Stimulated activated CD4-positive, alpha-beta T cell treated with anti-CD3 and anti-CD28 coated beads, Interleukin-15, amount 100 ng/mL, for 24 hours (primary cell): ENCODE results near the gene EGFLAM.

Experiments
- DNase-seq: peaks from one replicate; pipeline ENCODE4 v3.0.0-alpha.2; 2020

EGFLAM gene

DNA sequence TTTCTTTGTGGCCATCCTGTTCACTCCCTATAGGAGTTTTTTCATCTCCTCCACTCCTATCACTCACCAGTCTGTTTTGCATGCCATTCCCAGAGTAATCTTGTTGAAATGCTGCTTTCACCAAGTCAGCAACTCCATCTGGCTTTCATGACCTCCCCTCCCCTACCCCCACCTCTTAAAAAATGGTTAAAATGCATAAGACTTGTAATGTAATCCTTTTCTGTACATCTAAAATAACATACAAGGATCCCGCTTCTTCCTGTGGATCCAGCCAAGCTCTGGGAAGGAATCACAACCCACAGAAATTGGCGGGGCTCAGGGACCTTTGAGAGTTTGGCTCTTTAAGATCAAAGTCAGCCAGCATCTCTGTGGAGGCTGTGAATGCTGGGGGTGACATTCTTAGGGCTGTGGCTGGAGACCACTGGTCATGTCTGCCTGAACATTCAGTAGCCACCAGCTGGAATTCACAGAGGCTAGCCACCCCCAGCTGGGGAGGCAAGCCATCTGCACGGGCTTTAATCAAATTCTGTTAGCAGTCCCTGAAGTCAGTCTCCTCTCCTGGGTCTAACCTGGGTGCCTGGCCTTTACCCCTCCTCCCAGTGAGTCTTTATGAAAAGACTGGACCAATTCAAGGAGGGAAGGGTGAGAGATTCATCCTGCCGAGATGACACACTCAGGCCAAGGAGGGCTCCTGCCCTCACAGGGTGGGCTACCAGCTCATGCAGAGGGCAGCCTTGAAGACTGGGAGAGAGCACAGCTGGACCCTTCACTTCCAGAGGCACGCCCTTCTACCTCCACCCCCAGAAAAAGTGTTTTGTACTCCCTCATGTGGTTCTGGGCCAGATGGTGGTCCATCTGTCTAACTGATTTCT lies 165.2 kb downstream of the EGFLAM start:
- DNase-seq = no peak

DNA sequence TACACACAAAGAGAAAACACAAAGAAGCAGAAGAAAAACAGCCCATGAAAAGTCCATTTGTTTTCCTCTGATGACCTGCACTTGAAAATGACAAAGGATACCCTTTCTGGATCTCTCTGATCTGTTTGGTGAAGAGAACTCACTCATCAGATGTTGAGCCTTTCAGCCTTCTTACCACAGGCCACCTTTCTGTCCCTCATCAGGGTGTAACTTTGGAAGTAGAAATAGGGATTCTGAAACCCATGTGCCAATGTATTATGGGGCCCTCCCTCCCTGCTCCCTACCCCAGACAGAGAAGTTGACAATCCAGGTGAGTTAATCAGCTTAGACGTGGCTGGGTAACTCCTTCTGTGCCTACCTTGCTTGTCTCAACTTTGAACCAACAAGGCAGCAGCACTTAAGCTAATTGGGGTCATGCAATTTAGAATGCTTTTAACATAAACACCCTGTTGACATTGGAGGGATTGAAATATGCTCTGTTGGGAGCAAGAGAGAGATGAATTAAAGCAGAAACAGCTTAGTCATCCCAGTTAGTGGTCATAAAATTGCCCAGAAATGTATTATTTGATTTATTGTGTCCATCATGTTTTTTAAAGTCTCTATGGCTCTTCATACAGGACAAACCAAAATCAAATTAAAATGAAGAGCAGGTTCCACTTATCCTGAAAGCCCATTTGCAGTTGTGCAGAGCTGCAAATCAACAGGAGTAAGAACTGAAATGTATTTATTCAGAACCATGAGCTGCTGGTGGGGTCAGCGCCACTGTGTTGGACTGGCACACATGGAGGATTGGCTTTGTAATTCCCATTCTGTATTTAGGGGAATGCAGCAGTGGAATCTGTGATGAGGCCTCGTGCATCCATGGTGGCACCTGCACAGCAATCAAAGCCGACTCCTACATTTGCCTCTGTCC lies 166.0 kb downstream of the EGFLAM start:
- DNase-seq = no peak

DNA sequence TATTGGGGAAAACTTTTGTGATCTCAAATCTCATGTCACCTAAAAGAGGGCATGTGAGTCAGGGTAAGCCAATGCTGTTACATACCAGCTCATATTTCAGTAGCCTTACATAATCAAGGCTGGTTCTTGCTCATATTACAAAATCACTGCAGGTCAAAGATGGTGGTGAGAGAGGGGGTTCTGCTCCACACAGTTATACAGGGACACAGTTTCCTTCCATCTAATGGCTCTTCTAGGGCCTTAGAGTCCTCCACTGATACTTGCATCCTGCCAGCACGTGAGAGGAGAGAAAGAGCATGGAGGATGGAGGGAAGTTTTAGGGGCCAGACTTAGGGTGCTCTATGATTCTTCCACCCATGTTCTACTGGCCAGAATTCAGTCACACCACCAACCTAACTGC lies 168.1 kb downstream of the EGFLAM start:
- DNase-seq = no peak

- DNase-seq = no peak
Observed at GRCh38 chr5:38426986-38427950, 168.9 kb downstream of the EGFLAM start.

DNA sequence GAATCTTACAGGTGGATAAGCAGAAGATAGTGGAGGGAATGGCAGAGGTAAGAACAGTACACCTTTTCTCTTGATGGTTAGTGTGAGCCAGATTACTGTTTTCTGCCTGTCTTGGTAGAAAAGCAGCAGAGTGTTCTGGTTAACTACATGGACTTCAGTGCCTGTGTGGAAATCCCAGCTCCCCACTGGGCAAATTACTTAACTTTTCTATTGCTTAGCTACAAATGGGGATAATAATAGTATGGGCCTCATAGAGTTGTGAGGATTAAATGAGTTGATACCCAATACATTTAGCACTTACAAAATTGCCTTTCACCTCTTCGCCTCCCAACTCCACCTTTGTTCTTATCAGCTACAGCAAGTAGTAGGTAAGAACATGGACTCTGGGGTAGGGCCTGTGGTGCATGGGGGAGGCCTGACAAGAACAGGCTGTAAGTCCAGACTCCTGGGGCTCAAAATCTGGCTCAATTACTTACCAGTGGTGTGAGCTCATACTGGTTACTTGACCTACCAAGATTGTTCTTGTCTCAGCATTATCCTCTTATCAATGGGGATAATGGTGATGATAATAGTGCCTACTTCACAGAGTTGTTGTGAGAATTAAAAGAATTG lies 173.0 kb downstream of the EGFLAM start:
- no peak for DNase-seq

- DNase-seq = no peak
Observed at GRCh38 chr5:38433160-38433861, 175.0 kb downstream of the EGFLAM start.

DNA sequence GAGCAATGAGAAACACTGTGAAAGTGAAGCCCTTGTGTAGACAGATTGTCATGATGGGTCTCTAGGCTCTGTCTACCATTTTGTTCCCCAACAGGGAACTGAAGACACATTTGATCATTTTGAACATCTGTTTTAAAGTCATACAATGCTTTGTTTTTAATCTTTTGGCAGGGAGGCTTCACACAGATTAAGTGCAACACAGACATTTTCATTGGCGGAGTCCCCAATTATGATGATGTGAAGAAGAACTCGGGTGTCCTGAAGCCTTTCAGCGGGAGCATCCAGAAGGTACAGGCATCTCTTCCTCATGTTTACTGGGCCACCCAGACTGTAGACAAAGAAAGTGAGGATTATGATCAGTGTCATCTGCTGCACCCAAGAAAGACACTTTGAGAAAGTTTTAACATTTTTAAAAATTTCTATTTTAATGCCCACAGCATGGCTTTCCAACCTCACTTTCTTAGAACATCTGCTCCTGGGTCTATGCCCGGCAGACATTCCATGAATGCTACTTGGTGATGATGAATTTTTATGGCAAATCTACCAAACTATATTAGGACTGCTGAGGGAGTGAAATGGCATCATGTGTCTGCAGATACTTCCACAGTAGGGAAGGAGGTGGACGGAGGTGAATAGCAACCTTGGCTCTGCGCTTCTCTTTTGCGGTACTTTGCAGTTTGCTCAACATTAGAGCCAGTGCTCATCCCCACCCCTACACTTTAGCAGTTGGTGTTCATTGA lies 176.8 kb downstream of the EGFLAM start:
- DNase-seq = no peak

GRCh38 chr5:38438757-38439156 lies 180.4 kb downstream of the EGFLAM start:
- no peak for DNase-seq

- DNase-seq = peak; percentile 88
Observed at GRCh38 chr5:38441453-38442246, 183.3 kb downstream of the EGFLAM start.

GRCh38 chr5:38442247-38442573 lies 183.9 kb downstream of the EGFLAM start:
- DNase-seq = no peak

DNA sequence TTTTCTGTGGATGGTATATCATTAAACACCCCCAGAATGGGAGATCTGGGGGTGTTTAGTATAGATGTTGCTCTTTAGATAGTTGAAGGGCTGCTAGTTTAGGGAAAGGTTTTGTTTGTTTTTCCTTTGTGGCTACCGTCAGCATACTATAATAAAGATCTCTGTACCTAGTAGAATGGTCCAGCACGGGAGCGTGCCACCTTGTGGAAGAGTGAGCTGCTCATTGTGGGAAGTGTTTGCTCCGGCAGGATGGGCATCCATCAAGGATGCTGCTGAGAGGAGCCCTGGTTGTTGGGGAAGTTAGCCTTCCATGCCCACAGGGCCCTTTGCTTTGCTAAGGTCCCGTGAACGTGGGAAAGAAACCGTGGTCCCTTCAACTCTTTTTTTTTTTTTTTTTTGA lies 185.0 kb downstream of the EGFLAM start:
- no peak for DNase-seq

DNA sequence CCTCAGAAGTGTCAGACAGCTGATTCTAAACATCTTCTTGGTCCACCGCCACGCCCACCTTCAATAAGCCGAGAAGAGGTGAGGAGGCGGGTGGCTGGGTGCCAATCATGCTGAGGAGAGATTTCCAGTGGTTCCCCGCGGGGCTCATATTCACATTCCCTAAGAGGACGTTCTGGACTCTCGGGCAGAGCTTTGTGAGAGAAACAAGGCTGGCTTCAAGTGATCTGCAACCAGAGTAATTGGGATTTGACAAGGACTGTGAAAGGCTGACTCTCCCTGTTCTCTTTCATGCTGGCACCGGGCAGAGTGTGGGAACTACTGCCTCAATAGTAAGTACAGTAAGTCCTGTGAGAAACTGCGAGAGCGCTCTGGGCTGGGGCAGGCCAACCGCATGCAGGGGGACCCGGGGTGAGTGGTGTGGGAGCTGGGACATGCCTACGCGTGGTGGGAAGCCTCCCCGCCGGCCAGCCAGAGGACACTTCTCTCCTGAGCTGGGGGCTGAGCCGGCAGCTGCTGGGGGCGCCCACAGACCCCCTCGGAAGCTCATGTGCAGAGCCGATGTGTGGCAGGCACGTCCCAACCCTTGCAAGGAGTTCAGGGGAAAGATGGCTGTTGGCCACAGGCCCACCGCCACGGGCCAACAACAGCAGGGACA lies 187.1 kb downstream of the EGFLAM start:
- DNase-seq = no peak

DNA sequence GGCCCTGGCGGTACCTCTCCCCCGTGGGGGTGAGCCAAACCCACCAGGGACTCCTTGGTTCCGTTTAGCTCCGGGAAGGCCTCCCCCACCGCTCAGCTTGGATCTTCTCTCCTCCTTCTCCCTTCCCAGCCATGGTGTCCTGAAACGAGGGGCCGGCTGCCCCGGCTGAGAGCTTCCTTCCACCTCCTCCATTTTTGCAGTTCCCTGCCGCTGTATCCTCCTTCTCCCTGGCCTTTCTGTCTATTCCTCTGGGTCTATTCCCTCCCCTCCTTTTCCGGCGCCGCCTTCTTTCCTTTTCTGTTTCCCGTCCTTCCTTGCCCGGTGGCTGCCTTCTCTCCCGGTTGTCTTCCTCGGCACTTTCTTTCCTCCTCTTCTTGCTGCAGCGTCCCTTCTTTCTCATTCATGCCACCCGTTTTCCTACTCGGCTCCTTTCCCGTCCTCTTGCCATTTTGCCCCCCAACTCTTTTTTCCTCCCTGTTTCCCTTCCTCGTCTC lies 187.7 kb downstream of the EGFLAM start:
- no peak for DNase-seq

- no peak for DNase-seq
Observed at GRCh38 chr5:38447056-38447455, 188.7 kb downstream of the EGFLAM start.

GRCh38 chr5:38447786-38448185 lies 189.4 kb downstream of the EGFLAM start:
- DNase-seq = no peak

- no peak for DNase-seq
Observed at GRCh38 chr5:38448568-38449350, 190.4 kb downstream of the EGFLAM start.

GRCh38 chr5:38450627-38451026 lies 192.3 kb downstream of the EGFLAM start:
- DNase-seq = no peak

GRCh38 chr5:38451074-38451725 lies 192.8 kb downstream of the EGFLAM start:
- no peak for DNase-seq
